ENCODE measurements around the gene SLC25A39. TPM values are rescaled to one million over a fixed set of nuclear protein-coding genes. Genes with fewer than 3 reads are reported as not detected.

The SLC25A39 gene
- total and polyA plus RNA-seq, 2 donors (not counting 3 experiments of a cell fraction or from before 2014, with no cell fraction given), result 88.5 to 151 TPM

- H2AFZ ChIP-seq (ENCODE audit: low read depth, low read length), result no peak overlapping the region
- no peaks in the 10 kb centered on the region for H3K27me3 ChIP-seq (ENCODE audit: control insufficient read depth in 2 of 2, insufficient read depth in 2 of 2, low read length in 2 of 2)
- H3K9me3 ChIP-seq (replicated peaks; ENCODE audit: control insufficient read depth, insufficient read depth, low read length), result no peaks in the 10 kb centered on the region
- intact Hi-C loops (cut with micrococcal nuclease), result no loop called here
- no peaks in the 10 kb centered on the region for H4K20me1 ChIP-seq (replicated peaks; ENCODE audit: control insufficient read depth, extremely low read depth, insufficient read depth, low read length)
- ChIA-PET POLR2A (no interaction called here), CTCF (interaction anchor here (1.2 kb wide), 1 partner anchor 38 kb away, joined by 3 read pairs; no protein-coding TSS in a partner anchor)
- FAIRE-seq, result no peak
- no peaks in the 10 kb centered on the region for H3K4me1 ChIP-seq (ENCODE audit: control insufficient read depth, extremely low read depth, insufficient read depth, low read length)
- TF ChIP-seq MAX (IDR thresholded peaks at IDR 0.05; ENCODE audit: insufficient read depth, insufficient read length) (no peak), POLR2AphosphoS5 (IDR thresholded peaks at IDR 0.05; ENCODE audit: insufficient read depth, low read depth, low read length) (no peak), JUN (IDR thresholded peaks at IDR 0.05; ENCODE audit: borderline replicate concordance, insufficient read depth, insufficient read length, low read depth) (no peak), FOS (IDR thresholded peaks at IDR 0.05; ENCODE audit: borderline replicate concordance, insufficient read depth, low read length) (no peak)
- no peak overlapping the region for H3K4me2 ChIP-seq (ENCODE audit: insufficient read depth, low read length)
- BruUV-seq (replicated peaks), result no TSS peak
- no peak overlapping the region for H3K9ac ChIP-seq (replicated peaks; ENCODE audit: extremely low read depth, insufficient read depth, low read length)
- no peaks in the 10 kb centered on the region for H3K36me3 ChIP-seq (ENCODE audit: control insufficient read depth in 2 of 2, extremely low read depth in 1 of 2, insufficient read depth in 2 of 2, low read length in 2 of 2)
- H3K4me3 ChIP-seq (replicated peaks in 1 of 3; ENCODE audit: insufficient read depth in 1 of 3, low read depth in 1 of 3, low read length in 3 of 3), result no peak overlapping the region
- dilution Hi-C loops (cut with MboI; ENCODE audit: extremely low pct_ligation_motif_present, low sequenced_read_pairs), result no loop called here
- DNase-seq (ENCODE audit: low read depth, low spot score), result no peak
- H3K27ac ChIP-seq (ENCODE audit: insufficient read depth, low read depth, low read length), result no peak overlapping the region
- no peaks in the 10 kb centered on the region for H3K79me2 ChIP-seq (ENCODE audit: control insufficient read depth, insufficient read depth, low read length)
- no peaks in the 10 kb centered on the region for H3K9me1 ChIP-seq (replicated peaks; ENCODE audit: control insufficient read depth, extremely low read depth, insufficient read depth, low read length)
Observed at GRCh38 chr17:44293509-44294226, 31.0 kb downstream of the SLC25A39 start.

GRCh38 chr17:44287651-44288050, 37.0 kb downstream of the SLC25A39 start:
- CTCF ChIA-PET, result interaction anchor here (1.5 to 1.8 kb wide), 2 partner anchors 12 to 21 kb away, joined by 3 to 8 read pairs; partner anchors contain the start of gene RUNDC3A
- intact Hi-C loops (cut with micrococcal nuclease) (no loop called here), dilution Hi-C loops (cut with MboI; ENCODE audit: extremely low pct_ligation_motif_present, low sequenced_read_pairs) (no loop called here)
- Histone ChIP-seq H3K9me3 (replicated peaks; ENCODE audit: control insufficient read depth, insufficient read depth, low read length) (no peaks in the 10 kb centered on the region), H3K4me1 (ENCODE audit: control insufficient read depth, extremely low read depth, insufficient read depth, low read length) (no peaks in the 10 kb centered on the region), H3K27me3 (ENCODE audit: control insufficient read depth in 2 of 2, insufficient read depth in 2 of 2, low read length in 2 of 2) (no peaks in the 10 kb centered on the region), H3K4me2 (ENCODE audit: insufficient read depth, low read length) (no peak overlapping the region), H4K20me1 (replicated peaks; ENCODE audit: control insufficient read depth, extremely low read depth, insufficient read depth, low read length) (no peaks in the 10 kb centered on the region), H3K79me2 (ENCODE audit: control insufficient read depth, insufficient read depth, low read length) (no peaks in the 10 kb centered on the region), H2AFZ (ENCODE audit: low read depth, low read length) (no peak overlapping the region), H3K9ac (replicated peaks; ENCODE audit: extremely low read depth, insufficient read depth, low read length) (no peak overlapping the region), H3K27ac (ENCODE audit: insufficient read depth, low read depth, low read length) (no peak overlapping the region), H3K9me1 (replicated peaks; ENCODE audit: control insufficient read depth, extremely low read depth, insufficient read depth, low read length) (no peaks in the 10 kb centered on the region), H3K36me3 (ENCODE audit: control insufficient read depth in 2 of 2, extremely low read depth in 1 of 2, insufficient read depth in 2 of 2, low read length in 2 of 2) (no peaks in the 10 kb centered on the region), H3K4me3 (replicated peaks in 1 of 3; ENCODE audit: insufficient read depth in 1 of 3, low read depth in 1 of 3, low read length in 3 of 3) (no peak overlapping the region)
- no peak for DNase-seq (ENCODE audit: low read depth, low spot score)
- no TSS peak for BruUV-seq (replicated peaks)
- no peak for TF ChIP-seq GATA2 (IDR thresholded peaks at IDR 0.05; ENCODE audit: insufficient read depth, insufficient read length, low read depth, low read length)
- no peak for TF ChIP-seq MAX (IDR thresholded peaks at IDR 0.05; ENCODE audit: insufficient read depth, insufficient read length)
- no peak for TF ChIP-seq MYC (IDR thresholded peaks at IDR 0.05; ENCODE audit: low read depth, low read length)
- TF ChIP-seq CTCF (IDR thresholded peaks at IDR 0.05; ENCODE audit: extremely low read depth in 1 of 2, insufficient read depth in 1 of 2, low read depth in 1 of 2, low read length in 2 of 2), result no peak
- TF ChIP-seq FOS (IDR thresholded peaks at IDR 0.05; ENCODE audit: borderline replicate concordance, insufficient read depth, low read length), result no peak
- TF ChIP-seq POLR2AphosphoS5 (IDR thresholded peaks at IDR 0.05; ENCODE audit: insufficient read depth, low read depth, low read length), result no peak
- TF ChIP-seq JUN (IDR thresholded peaks at IDR 0.05; ENCODE audit: borderline replicate concordance, insufficient read depth, insufficient read length, low read depth), result no peak
- TF ChIP-seq EZH2 (IDR thresholded peaks at IDR 0.05; ENCODE audit: borderline replicate concordance, low read depth, low read length, severe bottlenecking), result no peak
- TF ChIP-seq POLR2A (IDR thresholded peaks at IDR 0.05; ENCODE audit: low read depth, low read length), result no peak
- FAIRE-seq, result no peak
- POLR2A ChIA-PET, result no interaction called here
